ENCODE results near the gene PROSER2.
"Not testable (repeated sequence)": the region's sequence is repeated elsewhere in the genome, so short reads cannot be mapped to it uniquely, and the experiment has no call there.

Gene PROSER2

GRCh38 chr10:11849277-11849676, 26.1 kb downstream of the PROSER2 start:
- TF ChIP-seq, protein P1, sequence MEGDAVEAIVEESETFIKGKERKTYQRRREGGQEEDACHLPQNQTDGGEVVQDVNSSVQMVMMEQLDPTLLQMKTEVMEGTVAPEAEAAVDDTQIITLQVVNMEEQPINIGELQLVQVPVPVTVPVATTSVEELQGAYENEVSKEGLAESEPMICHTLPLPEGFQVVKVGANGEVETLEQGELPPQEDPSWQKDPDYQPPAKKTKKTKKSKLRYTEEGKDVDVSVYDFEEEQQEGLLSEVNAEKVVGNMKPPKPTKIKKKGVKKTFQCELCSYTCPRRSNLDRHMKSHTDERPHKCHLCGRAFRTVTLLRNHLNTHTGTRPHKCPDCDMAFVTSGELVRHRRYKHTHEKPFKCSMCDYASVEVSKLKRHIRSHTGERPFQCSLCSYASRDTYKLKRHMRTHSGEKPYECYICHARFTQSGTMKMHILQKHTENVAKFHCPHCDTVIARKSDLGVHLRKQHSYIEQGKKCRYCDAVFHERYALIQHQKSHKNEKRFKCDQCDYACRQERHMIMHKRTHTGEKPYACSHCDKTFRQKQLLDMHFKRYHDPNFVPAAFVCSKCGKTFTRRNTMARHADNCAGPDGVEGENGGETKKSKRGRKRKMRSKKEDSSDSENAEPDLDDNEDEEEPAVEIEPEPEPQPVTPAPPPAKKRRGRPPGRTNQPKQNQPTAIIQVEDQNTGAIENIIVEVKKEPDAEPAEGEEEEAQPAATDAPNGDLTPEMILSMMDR (conservative IDR thresholded peaks at IDR 0.05): no peak

GRCh38 chr10:11849911-11850310, 26.8 kb downstream of the PROSER2 start:
- TF ChIP-seq, protein P1 (conservative IDR thresholded peaks at IDR 0.05): no peak
- H3K27ac ChIP-seq: no peak overlapping the region

More at GRCh38 chr10:11849277-11849676, 26.1 kb downstream of the PROSER2 start:
- no peak overlapping the region for H3K27ac ChIP-seq

DNA sequence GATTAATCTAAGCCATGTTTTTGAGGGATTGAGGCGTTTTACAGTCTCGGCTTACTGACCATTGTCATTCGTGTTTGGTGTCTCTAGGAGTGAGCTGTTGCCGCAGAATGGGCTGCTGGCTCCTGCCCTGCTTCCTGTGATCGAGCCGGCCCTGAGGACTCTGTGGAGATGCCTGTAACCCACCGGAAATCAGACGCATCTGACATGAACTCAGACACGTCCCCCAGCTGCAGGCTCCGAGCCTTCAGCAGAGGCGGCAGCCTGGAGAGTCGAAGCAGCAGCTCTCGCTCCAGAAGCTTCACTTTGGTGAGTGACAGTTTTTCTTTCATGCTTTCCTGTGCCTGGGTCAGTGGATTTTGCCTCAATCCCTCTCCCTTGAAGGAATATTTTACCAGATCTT, 28.8 kb downstream of the PROSER2 start:
- H3K27ac ChIP-seq: no peak overlapping the region
- TF ChIP-seq, protein P1 (conservative IDR thresholded peaks at IDR 0.05): no peak

- not testable (repeated sequence) for H3K27ac ChIP-seq
These were observed 29.5 kb downstream of the PROSER2 start for GRCh38 chr10:11852637-11853036.

- TF ChIP-seq, protein P1 (conservative IDR thresholded peaks at IDR 0.05): no peak; the same call in 1 of the 2 replicates
- H3K27ac ChIP-seq: no peak overlapping the region
These were observed 30.3 kb downstream of the PROSER2 start for GRCh38 chr10:11853468-11853867.

GRCh38 chr10:11854301-11854700, 31.1 kb downstream of the PROSER2 start:
- TF ChIP-seq, protein P1 (conservative IDR thresholded peaks at IDR 0.05): no peak
- H3K27ac ChIP-seq: no peak overlapping the region

DNA sequence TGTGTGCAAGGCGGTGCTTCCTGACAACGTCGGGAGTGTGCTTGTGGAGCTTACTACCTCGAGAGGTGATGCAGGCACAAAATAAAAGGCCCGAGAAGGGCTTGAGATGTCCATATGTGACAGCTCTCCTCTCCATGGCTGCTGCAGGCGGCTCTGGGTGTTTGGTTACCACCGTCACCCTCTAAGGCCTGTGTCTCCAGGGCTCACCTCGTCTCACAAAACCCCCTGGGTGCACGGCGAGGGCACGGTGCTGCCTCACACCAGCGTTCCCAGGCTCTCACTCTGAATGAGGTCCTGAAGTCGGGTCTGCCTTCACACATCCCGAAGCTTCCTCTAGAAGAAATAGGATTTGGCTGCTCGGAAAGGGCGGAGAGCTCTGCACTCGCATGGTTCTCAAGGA, 32.9 kb downstream of the PROSER2 start:
- H3K27ac ChIP-seq: no peak overlapping the region
- TF ChIP-seq, protein P1 (conservative IDR thresholded peaks at IDR 0.05): no peak

- TF ChIP-seq, protein P1 (conservative IDR thresholded peaks at IDR 0.05): no peak
- H3K27ac ChIP-seq: no peak overlapping the region
These were observed 33.5 kb downstream of the PROSER2 start for GRCh38 chr10:11856678-11857077.

All from VCaP (cell line).